Thyroid gland (tissue), 4 donors: Measurements from ENCODE around the gene ONECUT3. TPM values are rescaled to one million over a fixed set of nuclear protein-coding genes. Genes with fewer than 3 reads are reported as not detected.

ENCODE experiments used
- DNase-seq, 2 donors: peaks; one replicate each; pipeline ENCODE4 v3.0.0-alpha.2; 2019
- H3K27ac ChIP-seq, 3 donors: fragments of 200-600 bp; sonication (generic); 1 replicate in 2 of 3; 2 replicates in 1 of 3; pipeline ENCODE4 v1.5.1; 2016 to 2019; ENCODE audit warnings: mild to moderate bottlenecking in 1 of 3, moderate library complexity in 1 of 3
- H3K27me3 ChIP-seq: fragments of 200-600 bp; sonication (generic); one replicate; pipeline ENCODE4 v1.5.1; 2019
- H3K36me3 ChIP-seq, 2 donors: fragments of 200-600 bp; sonication (generic); one replicate each; pipeline ENCODE4 v1.5.1; 2016 to 2019
- H3K4me1 ChIP-seq, 2 donors: fragments of 200-600 bp; sonication (generic); one replicate each; pipeline ENCODE4 v1.5.1; 2017 to 2019
- H3K4me3 ChIP-seq, 3 donors: fragments of 200-600 bp; sonication (generic); replicated peaks in 1 of 3; 1 replicate in 2 of 3; 2 replicates in 1 of 3; pipeline ENCODE4 v1.5.1; 2016; ENCODE audit warnings: mild to moderate bottlenecking in 1 of 3
- H3K9me3 ChIP-seq: fragments of 200-600 bp; sonication (generic); one replicate; pipeline ENCODE4 v1.5.1; 2017
- CTCF ChIP-seq, 6 experiments: fragments of 200-600 bp in 3 of 6; fragments of 450-650 bp in 3 of 6; sonication (generic) in 3 of 6; IDR thresholded peaks; one replicate each; pipeline ENCODE4 v1.5.1; 2016 to 2019; ENCODE audit warnings: antibody characterized with exemption in 6 of 6, mild to moderate bottlenecking in 2 of 6, inconsistent platforms in 1 of 6, moderate library complexity in 1 of 6
- POLR2A ChIP-seq, 2 donors: fragments of 450-650 bp; IDR thresholded peaks; one replicate each; pipeline ENCODE4 v1.6.1; 2017; ENCODE audit warnings: antibody characterized with exemption in 2 of 2, mild to moderate bottlenecking in 2 of 2, moderate library complexity in 1 of 2
- WGBS, 2 donors: methylation state at CpG; one replicate each; pipeline ENCODE4 v1.1.5; 2017; 5-methylcytosine and 5-hydroxymethylcytosine counted together
- intact Hi-C: fragments of 100-400 bp; cut with DNase I; formaldehyde crosslinking; loops from one replicate; pipeline ENCODE4 v1.15.1; 2023
- total RNA-seq, 4 donors: library from RNA; depleted of rRNA; stranded (reverse); fragments of >200 nt; gene quantifications; one replicate each; pipeline ENCODE4 v1.2.3, GENCODE V29; 2016

Gene ONECUT3
- total RNA-seq, 4 donors from 2014 or later, result not detected

- H3K27me3 ChIP-seq, result peaks cover 26% of the 10 kb centered on the region
- 9 to 10% methylated on average over 38 of the region's 39 CpGs for WGBS, 2 donors
- H3K4me3 ChIP-seq, result no peak overlapping the region
- TF ChIP-seq POLR2A (IDR thresholded peaks at IDR 0.05) (no peak), CTCF (IDR thresholded peaks at IDR 0.05) (no peak)
- no peaks in the 10 kb centered on the region for H3K4me1 ChIP-seq
- intact Hi-C loops, result no loop called here
- H3K36me3 ChIP-seq, result no peaks in the 10 kb centered on the region
- H3K9me3 ChIP-seq, result no peaks in the 10 kb centered on the region
- DNase-seq, result no peak
- H3K27ac ChIP-seq, result no peak overlapping the region
Measured at GRCh38 chr19:1763648-1764639, 10.6 kb downstream of the ONECUT3 start.

GRCh38 chr19:1764729-1765128 is 11.4 kb downstream of the ONECUT3 start:
- Histone ChIP-seq H3K4me1 (no peaks in the 10 kb centered on the region), H3K36me3 (no peaks in the 10 kb centered on the region), H3K4me3 (no peak overlapping the region), H3K9me3 (no peaks in the 10 kb centered on the region), H3K27me3 (peaks cover 23% of the 10 kb centered on the region), H3K27ac (no peak overlapping the region)
- intact Hi-C loops, result loop anchor here (5.0 kb wide), 1 partner anchor 222 kb away; no protein-coding TSS in a partner anchor
- TF ChIP-seq CTCF (IDR thresholded peaks at IDR 0.05), result no peak
- TF ChIP-seq POLR2A (IDR thresholded peaks at IDR 0.05), result no peak
- WGBS, 2 donors, result 12 to 15% methylated on average over 6 to 15 of the region's 15 CpGs
- DNase-seq, result no peak

GRCh38 chr19:1765232-1765903 is 12.1 kb downstream of the ONECUT3 start:
- DNase-seq, result no peak
- no peaks in the 10 kb centered on the region for H3K9me3 ChIP-seq
- 6 to 13% methylated on average over 13 to 17 of the region's 33 CpGs for WGBS, 2 donors
- H3K4me3 ChIP-seq, result no peak overlapping the region
- H3K27ac ChIP-seq, result no peak overlapping the region
- no peak for TF ChIP-seq POLR2A (IDR thresholded peaks at IDR 0.05)
- no peak for TF ChIP-seq CTCF (IDR thresholded peaks at IDR 0.05)
- intact Hi-C loops, result loop anchor here (5.0 kb wide), 1 partner anchor 223 kb away; no protein-coding TSS in a partner anchor
- H3K36me3 ChIP-seq, result no peaks in the 10 kb centered on the region
- no peaks in the 10 kb centered on the region for H3K4me1 ChIP-seq
- peaks cover 23% of the 10 kb centered on the region for H3K27me3 ChIP-seq

GRCh38 chr19:1765904-1766799 is 12.8 kb downstream of the ONECUT3 start:
- H3K27me3 ChIP-seq, result peaks cover 23% of the 10 kb centered on the region
- 0 to 4% methylated on average over 20 to 29 of the region's 38 CpGs for WGBS, 2 donors
- intact Hi-C loops, result loop anchor here (5.0 kb wide), 1 partner anchor 224 kb away; no protein-coding TSS in a partner anchor

More at GRCh38 chr19:1765904-1766799, 12.8 kb downstream of the ONECUT3 start:
- Histone ChIP-seq H3K27ac (no peak overlapping the region), H3K4me3 (no peak overlapping the region), H3K36me3 (no peaks in the 10 kb centered on the region), H3K4me1 (no peaks in the 10 kb centered on the region), H3K9me3 (no peaks in the 10 kb centered on the region)
- no peak for DNase-seq
- no peak for TF ChIP-seq POLR2A (IDR thresholded peaks at IDR 0.05)
- TF ChIP-seq CTCF (IDR thresholded peaks at IDR 0.05), result no peak
